Tongue (tissue), 2 donors: ENCODE data around the gene PTPRJ. TPM values are rescaled to one million over a fixed set of nuclear protein-coding genes. Genes with fewer than 3 reads are reported as not detected.
"Not testable (repeated sequence)": the region's sequence is repeated elsewhere in the genome, so short reads cannot be mapped to it uniquely, and the experiment has no call there.

Experiments
- DNase-seq: peaks from one replicate; pipeline ENCODE4 v3.0.0-alpha.2; 2015
- total RNA-seq: library from RNA; depleted of rRNA; stranded (reverse); fragments of >200 nt; gene quantifications from one replicate; pipeline ENCODE4 v1.2.3, GENCODE V29; 2014

Gene PTPRJ
- total RNA-seq, 1 donor from 2014 or later, result 8.9 TPM

DNA sequence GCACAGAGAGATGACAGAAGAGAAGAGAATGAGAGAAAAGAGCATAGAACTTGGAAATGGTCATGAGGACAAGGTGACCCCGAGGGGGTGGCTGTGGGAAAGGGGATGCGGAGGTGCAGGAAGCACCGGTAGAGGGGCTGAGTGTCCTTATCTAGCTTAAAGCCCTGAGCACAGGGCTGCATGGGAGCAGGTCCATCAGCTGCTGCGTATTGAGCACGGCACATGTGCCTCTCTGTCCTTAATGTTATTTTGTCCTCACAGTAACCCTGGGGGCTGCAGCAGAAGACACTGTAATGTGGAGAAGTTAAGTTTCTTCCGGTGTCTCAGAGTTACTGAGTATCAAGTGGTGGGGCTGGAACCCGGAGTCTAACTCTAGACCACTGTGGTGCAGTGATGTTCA, 141.9 kb downstream of the PTPRJ start:
- no peak for DNase-seq

GRCh38 chr11:48122656-48123055, 142.3 kb downstream of the PTPRJ start:
- DNase-seq, result no peak

- no peak for DNase-seq
Measured at GRCh38 chr11:48123254-48123875, 143.0 kb downstream of the PTPRJ start.

GRCh38 chr11:48123934-48124755, 143.8 kb downstream of the PTPRJ start:
- DNase-seq, result peak; percentile 58

DNA sequence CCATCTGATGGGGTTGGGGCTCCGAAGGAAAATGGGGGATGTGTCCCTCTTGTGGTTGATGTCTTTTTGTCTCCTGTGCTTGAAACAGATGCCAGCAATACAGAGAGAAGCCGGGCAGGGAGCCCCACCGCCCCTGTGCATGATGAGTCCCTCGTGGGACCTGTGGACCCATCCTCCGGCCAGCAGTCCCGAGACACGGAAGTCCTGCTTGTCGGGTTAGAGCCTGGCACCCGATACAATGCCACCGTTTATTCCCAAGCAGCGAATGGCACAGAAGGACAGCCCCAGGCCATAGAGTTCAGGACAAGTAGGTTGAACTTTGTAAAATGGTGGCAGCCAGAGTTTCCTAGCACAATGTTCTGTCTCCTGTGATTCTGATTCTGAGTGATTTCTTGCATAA, 144.5 kb downstream of the PTPRJ start:
- no peak for DNase-seq

GRCh38 chr11:48125866-48126265, 145.5 kb downstream of the PTPRJ start:
- DNase-seq, result no peak

- DNase-seq, result no peak
Measured at GRCh38 chr11:48127521-48128183, 147.3 kb downstream of the PTPRJ start.

GRCh38 chr11:48129697-48130395, 149.5 kb downstream of the PTPRJ start:
- DNase-seq, result no peak

DNA sequence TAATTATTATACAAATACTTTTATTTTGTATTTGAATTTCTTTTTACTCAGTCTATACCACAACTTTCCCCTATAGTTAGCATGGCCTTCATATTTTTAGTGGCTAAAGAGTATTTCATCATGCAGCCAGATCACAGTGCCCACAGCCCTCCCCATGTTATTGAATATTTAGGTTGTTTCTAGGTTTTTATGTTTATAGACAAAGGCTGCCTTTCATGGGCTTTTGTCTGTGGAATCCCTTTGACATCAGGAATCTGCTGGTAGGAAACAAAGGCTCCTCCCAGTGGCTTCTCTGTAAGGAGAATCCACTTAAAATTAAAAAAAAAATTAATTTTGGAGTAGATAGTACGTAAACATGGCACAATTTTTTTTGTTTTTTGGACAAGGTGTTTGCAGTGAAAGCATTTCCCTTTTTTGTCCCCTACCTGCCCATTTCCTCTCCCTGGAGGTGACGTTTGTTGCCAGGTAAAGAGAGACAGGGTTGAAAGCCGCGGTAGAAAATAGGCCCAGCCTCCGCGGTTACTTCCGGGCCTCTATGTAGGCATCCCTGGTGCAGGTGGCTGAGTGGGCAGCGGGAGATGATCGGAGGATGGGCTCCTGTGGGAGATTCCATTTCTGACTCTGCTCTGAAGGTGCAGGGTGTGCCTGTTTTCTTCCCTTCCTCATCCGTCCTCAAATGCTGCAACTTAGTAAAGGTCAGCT, 154.0 kb downstream of the PTPRJ start:
- DNase-seq, result no peak

DNA sequence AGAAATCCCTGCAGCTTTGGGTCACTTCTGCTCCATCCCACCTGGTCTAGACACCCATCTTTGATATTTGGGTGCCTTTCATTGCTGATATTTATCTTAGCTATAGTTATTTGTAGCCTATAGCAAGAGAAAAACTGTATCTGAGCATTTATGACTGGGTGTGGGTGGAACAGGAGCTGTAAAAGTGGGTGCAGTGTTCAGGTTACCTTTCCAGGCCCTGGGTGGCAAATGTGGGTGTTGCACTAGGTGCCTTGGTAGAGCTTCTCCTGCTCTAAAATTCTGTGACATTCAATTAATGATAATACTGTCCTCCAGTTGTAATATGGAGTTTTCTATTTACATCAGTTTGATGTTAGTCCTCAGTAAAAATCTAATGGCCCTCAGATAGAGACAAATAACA, 157.9 kb downstream of the PTPRJ start:
- no peak for DNase-seq

- DNase-seq, result not testable (repeated sequence)
Measured at GRCh38 chr11:48139896-48140295, 159.5 kb downstream of the PTPRJ start.

DNA sequence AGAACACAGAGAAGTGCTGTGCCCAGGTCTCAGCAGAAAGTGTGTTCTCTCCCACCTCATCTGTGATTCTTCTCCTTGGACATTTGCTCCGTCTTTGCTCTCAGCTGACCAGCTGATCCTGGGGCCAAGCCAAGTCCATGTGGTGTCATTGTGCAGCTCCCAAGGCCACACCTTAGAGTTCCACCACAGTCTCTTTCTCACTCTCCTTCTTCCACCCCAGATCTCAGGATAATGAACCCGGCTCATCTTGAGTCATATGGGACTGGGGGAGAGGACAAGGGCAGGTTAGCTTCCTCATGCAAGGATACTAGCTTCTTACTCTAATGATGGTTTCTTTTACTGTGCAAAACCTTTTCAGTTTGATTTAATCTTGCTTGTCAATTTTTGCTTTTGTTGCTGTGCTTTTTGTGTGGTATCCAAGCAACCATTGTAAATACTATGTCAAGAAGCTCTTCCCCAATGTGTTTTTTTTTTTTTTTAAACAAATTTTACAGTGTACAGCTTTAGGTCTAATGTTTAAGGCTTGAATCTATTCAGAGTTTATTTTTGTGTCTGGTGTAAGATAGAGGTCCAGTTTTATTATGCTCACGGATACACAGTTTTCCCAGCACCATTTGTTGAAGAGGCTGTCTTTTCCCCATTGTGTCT, 161.2 kb downstream of the PTPRJ start:
- DNase-seq, result peak; percentile 26

DNA sequence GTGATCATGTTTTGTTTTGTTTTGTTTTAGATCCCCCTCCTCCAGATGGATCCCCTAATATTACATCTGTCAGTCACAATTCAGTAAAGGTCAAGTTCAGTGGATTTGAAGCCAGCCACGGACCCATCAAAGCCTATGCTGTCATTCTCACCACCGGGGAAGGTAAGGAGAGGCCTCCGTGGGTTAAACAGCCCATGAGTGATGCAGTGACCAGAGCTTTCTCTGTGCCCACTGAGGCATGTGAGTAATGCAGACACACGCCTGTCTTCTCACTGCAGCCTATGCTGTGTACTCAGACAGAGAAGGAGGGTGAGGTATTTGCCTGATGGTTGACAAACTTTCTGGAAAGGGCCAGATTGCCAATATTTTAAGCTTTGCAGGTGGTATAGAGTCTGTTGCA, 162.5 kb downstream of the PTPRJ start:
- DNase-seq, result no peak

DNA sequence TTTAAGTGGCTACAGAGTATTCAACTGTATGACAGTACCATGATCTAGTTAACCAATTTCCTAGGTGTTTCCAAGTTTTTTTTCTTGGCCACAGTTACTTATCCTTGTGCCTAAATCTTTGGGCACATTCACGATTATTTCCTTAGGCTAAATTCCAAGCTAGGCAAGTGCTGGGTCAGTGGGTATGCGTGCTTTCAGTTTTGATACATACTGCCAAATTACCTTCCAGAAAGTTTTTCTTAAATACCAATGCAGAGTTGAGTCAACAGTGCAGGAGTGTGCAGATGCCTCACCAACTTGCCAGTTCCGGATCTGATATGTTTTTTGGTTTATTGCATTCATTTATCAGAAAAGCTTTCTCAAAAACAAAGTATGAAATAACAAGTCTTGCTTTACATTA, 168.4 kb downstream of the PTPRJ start:
- DNase-seq, result no peak

- DNase-seq, result peak; percentile 28
Measured at GRCh38 chr11:48150213-48150612, 169.9 kb downstream of the PTPRJ start.

- DNase-seq, result no peak
Measured at GRCh38 chr11:48154151-48154550, 173.8 kb downstream of the PTPRJ start.

GRCh38 chr11:48161951-48162884, 181.9 kb downstream of the PTPRJ start:
- DNase-seq, result no peak

GRCh38 chr11:48162885-48163268, 182.5 kb downstream of the PTPRJ start:
- no peak for DNase-seq

- DNase-seq, result no peak
Measured at GRCh38 chr11:48163360-48164100, 183.2 kb downstream of the PTPRJ start.

- DNase-seq, result no peak
Measured at GRCh38 chr11:48164836-48165235, 184.5 kb downstream of the PTPRJ start.
